Measurements from ENCODE around the gene CDH4.

DNA sequence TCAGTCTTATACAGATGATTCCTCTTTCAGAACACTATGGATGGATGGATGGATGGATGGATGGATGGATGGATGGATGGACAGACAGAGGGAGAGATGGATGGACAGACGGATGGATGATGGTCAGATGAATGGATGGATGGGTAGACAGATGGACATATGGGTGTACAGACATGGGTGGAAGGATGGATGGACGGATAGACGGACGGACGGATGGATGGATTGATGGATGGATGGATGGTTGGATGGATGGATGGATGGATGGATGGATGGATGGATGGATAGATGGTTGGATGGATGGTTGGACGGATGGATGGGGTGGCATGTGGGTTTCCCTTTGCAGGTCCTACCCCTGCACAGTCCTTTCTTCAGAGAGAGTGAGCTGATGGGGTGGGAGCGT, 320.7 kb downstream of the CDH4 start:
- TF ChIP-seq, protein P1, sequence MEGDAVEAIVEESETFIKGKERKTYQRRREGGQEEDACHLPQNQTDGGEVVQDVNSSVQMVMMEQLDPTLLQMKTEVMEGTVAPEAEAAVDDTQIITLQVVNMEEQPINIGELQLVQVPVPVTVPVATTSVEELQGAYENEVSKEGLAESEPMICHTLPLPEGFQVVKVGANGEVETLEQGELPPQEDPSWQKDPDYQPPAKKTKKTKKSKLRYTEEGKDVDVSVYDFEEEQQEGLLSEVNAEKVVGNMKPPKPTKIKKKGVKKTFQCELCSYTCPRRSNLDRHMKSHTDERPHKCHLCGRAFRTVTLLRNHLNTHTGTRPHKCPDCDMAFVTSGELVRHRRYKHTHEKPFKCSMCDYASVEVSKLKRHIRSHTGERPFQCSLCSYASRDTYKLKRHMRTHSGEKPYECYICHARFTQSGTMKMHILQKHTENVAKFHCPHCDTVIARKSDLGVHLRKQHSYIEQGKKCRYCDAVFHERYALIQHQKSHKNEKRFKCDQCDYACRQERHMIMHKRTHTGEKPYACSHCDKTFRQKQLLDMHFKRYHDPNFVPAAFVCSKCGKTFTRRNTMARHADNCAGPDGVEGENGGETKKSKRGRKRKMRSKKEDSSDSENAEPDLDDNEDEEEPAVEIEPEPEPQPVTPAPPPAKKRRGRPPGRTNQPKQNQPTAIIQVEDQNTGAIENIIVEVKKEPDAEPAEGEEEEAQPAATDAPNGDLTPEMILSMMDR (IDR thresholded peaks at IDR 0.05), result no peak
- TF ChIP-seq POLR2AphosphoS5 (IDR thresholded peaks at IDR 0.05) (no peak), POLR2A (IDR thresholded peaks at IDR 0.05) (no peak), EP300 (IDR thresholded peaks at IDR 0.05; ENCODE audit: low read depth) (no peak)
